Breast epithelium (tissue), 3 donors: ENCODE measurements around the gene PRTFDC1.

Experiments
- POLR2A ChIP-seq: fragments of 450-650 bp; IDR thresholded peaks from one replicate; pipeline ENCODE4 v1.6.1; 2016; ENCODE audit warnings: antibody characterized with exemption, mild to moderate bottlenecking, moderate library complexity
- TF ChIP-seq, protein P1 (sequence below), 3 donors: fragments of 450-650 bp; IDR thresholded peaks; one replicate each; pipeline ENCODE4 v1.5.1; 2016 to 2017; ENCODE audit warnings: antibody characterized with exemption in 3 of 3, mild to moderate bottlenecking in 3 of 3, moderate library complexity in 3 of 3

DNA sequence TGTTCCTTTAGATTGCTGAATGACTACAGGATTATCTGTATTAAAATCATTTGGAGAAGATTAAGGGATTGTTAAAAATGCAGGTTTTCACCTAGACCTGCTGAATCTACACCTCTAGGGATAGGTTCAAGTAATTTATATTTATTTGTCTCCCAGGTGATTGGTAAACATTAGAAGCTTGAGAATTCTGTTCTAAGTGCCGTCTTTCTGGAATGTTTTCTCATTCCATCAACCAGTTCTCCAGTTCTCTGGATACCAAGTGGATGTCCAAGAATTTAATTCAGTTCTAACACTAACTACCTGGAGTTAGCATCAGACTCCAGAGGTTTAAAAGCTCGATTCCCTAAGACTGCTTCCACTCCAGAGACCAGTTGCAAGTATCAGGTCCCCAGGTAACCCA is 110.9 kb downstream of the PRTFDC1 start:
- TF ChIP-seq, protein P1, sequence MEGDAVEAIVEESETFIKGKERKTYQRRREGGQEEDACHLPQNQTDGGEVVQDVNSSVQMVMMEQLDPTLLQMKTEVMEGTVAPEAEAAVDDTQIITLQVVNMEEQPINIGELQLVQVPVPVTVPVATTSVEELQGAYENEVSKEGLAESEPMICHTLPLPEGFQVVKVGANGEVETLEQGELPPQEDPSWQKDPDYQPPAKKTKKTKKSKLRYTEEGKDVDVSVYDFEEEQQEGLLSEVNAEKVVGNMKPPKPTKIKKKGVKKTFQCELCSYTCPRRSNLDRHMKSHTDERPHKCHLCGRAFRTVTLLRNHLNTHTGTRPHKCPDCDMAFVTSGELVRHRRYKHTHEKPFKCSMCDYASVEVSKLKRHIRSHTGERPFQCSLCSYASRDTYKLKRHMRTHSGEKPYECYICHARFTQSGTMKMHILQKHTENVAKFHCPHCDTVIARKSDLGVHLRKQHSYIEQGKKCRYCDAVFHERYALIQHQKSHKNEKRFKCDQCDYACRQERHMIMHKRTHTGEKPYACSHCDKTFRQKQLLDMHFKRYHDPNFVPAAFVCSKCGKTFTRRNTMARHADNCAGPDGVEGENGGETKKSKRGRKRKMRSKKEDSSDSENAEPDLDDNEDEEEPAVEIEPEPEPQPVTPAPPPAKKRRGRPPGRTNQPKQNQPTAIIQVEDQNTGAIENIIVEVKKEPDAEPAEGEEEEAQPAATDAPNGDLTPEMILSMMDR (IDR thresholded peaks at IDR 0.05) = no peak
- TF ChIP-seq POLR2A = no peak
